Upper lobe of left lung (tissue), 6 donors: ENCODE measurements around the gene NME4. TPM values are rescaled to one million over a fixed set of nuclear protein-coding genes. Genes with fewer than 3 reads are reported as not detected.
"Not testable (repeated sequence)": the region's sequence is repeated elsewhere in the genome, so short reads cannot be mapped to it uniquely, and the experiment has no call there.

Experiments
- ATAC-seq, 2 donors: fragments of 200-7000 bp; cut with Tn5 transposase; one replicate each; pipeline ENCODE4 v1.9.1; 2022; ENCODE audit warnings: mild to moderate bottlenecking in 2 of 2, moderate library complexity in 2 of 2; ENCODE audit not compliant: low FRiP score in 2 of 2
- DNase-seq, 2 donors: peaks; one replicate each; pipeline ENCODE4 v3.0.0-alpha.2; 2019 to 2020
- H3K27ac ChIP-seq, 4 donors: fragments of 200-600 bp; sonication (generic); one replicate each; pipeline ENCODE4 v1.5.1; 2016 to 2019
- H3K27me3 ChIP-seq, 4 donors: fragments of 200-600 bp; sonication (generic); one replicate each; pipeline ENCODE4 v1.5.1; 2017 to 2019
- H3K36me3 ChIP-seq, 4 donors: fragments of 200-600 bp; sonication (generic); one replicate each; pipeline ENCODE4 v1.5.1; 2016 to 2019
- H3K4me1 ChIP-seq, 4 donors: fragments of 200-600 bp; sonication (generic); one replicate each; pipeline ENCODE4 v1.5.1; 2018 to 2019
- H3K4me3 ChIP-seq, 4 donors: fragments of 200-600 bp; sonication (generic); one replicate each; pipeline ENCODE4 v1.5.1; 2017 to 2019; ENCODE audit warnings: mild to moderate bottlenecking in 2 of 4, moderate library complexity in 1 of 4
- H3K9me3 ChIP-seq, 4 donors: fragments of 200-600 bp; sonication (generic); one replicate each; pipeline ENCODE4 v1.5.1; 2018 to 2019
- CTCF ChIP-seq, 6 experiments: fragments of 450-650 bp in 4 of 6; fragments of 200-600 bp in 2 of 6; sonication (generic) in 2 of 6; IDR thresholded peaks; one replicate each; pipeline ENCODE4 v1.5.1; 2016 to 2019; ENCODE audit warnings: antibody characterized with exemption in 6 of 6
- EP300 ChIP-seq, 4 donors: sonication (generic); formaldehyde crosslinking; IDR thresholded peaks; one replicate each; pipeline ENCODE4 v1.5.1; 2017; ENCODE audit warnings: antibody characterized with exemption in 4 of 4, control low read depth in 2 of 4
- POLR2A ChIP-seq, 4 donors: fragments of 450-650 bp; IDR thresholded peaks; one replicate each; pipeline ENCODE4 v1.5.1; 2016 to 2017; ENCODE audit warnings: antibody characterized with exemption in 4 of 4, mild to moderate bottlenecking in 2 of 4
- POLR2AphosphoS5 ChIP-seq, 2 donors: sonication (generic); formaldehyde crosslinking; IDR thresholded peaks; one replicate each; pipeline ENCODE4 v1.5.1; 2017; ENCODE audit warnings: antibody characterized with exemption in 2 of 2
- WGBS, 2 donors: methylation state at CpG; one replicate each; pipeline ENCODE4 v1.1.5; 2017 to 2018; 5-methylcytosine and 5-hydroxymethylcytosine counted together
- total RNA-seq, 6 donors: library from RNA; depleted of rRNA in 4 of 6; stranded (reverse); fragments of >200 nt in 4 of 6; gene quantifications; one replicate each; pipeline versions ENCODE4 v1.1.0 to v1.2.1, GENCODE V29; 2016 to 2021
- donor health status: DM: no; HTN: no; CAD: no; lungs with moderate emphysema.
- donor health status: DM: no; HTN: yes; CAD: no; lungs with severe emphysema.

The NME4 gene
- total RNA-seq, 6 donors from 2014 or later = 22.1 to 57.6 (median 41.8) TPM

GRCh38 chr16:411576-412265, 14.7 kb downstream of the NME4 start:
- DNase-seq (no peak), ATAC-seq (no peak)
- no peak overlapping the region for H3K4me3 ChIP-seq
- WGBS, 2 donors = 93 to 97% methylated on average over 10 to 26 of the region's 26 CpGs
- TF ChIP-seq POLR2AphosphoS5 (IDR thresholded peaks at IDR 0.05) (no peak), EP300 (IDR thresholded peaks at IDR 0.05) (no peak), CTCF (IDR thresholded peaks at IDR 0.05) (no peak), POLR2A (IDR thresholded peaks at IDR 0.05) (no peak)
- H3K9me3 ChIP-seq = no peaks in the 10 kb centered on the region
- H3K27ac ChIP-seq = no peak overlapping the region
- no peaks in the 10 kb centered on the region for H3K4me1 ChIP-seq
- H3K27me3 ChIP-seq = no peaks in the 10 kb centered on the region
- H3K36me3 ChIP-seq = peaks cover 0 to 26% (median 12%) of the 10 kb centered on the region in 4 donors

GRCh38 chr16:414395-415169, 17.6 kb downstream of the NME4 start:
- Histone ChIP-seq H3K9me3 (no peaks in the 10 kb centered on the region), H3K4me3 (no peak overlapping the region), H3K27me3 (no peaks in the 10 kb centered on the region), H3K4me1 (no peaks in the 10 kb centered on the region), H3K27ac (no peak overlapping the region), H3K36me3 (peaks cover 0 to 23% (median 12%) of the 10 kb centered on the region in 4 donors)
- no peak for ATAC-seq
- WGBS, 2 donors = 90 to 93% methylated on average over 10 to 21 of the region's 21 CpGs
- DNase-seq = no peak
- no peak for TF ChIP-seq EP300 (IDR thresholded peaks at IDR 0.05)
- TF ChIP-seq CTCF (IDR thresholded peaks at IDR 0.05) = no peak
- TF ChIP-seq POLR2A (IDR thresholded peaks at IDR 0.05) = no peak
- TF ChIP-seq POLR2AphosphoS5 (IDR thresholded peaks at IDR 0.05) = no peak

- not testable (repeated sequence) for H3K9me3 ChIP-seq, H3K4me1 ChIP-seq, ATAC-seq, H3K27ac ChIP-seq, H3K27me3 ChIP-seq, DNase-seq, H3K4me3 ChIP-seq
- peaks cover 0 to 19% (median 9%) of the 10 kb centered on the region in 4 donors for H3K36me3 ChIP-seq
- 93 to 97% methylated on average over 3 of the region's 3 CpGs for WGBS, 2 donors
These were observed 18.1 kb downstream of the NME4 start for GRCh38 chr16:415170-415498.

GRCh38 chr16:422179-422578, 25.2 kb downstream of the NME4 start:
- H3K9me3 ChIP-seq, DNase-seq, H3K36me3 ChIP-seq, H3K27me3 ChIP-seq, ATAC-seq, H3K27ac ChIP-seq, H3K4me3 ChIP-seq: not testable (repeated sequence)
- peaks cover 13 to 25% (median 23%) of the 10 kb centered on the region in 4 donors for H3K4me1 ChIP-seq
- WGBS, 2 donors = 94 to 95% methylated on average over 13 of the region's 13 CpGs

GRCh38 chr16:424033-424622, 27.1 kb downstream of the NME4 start:
- TF ChIP-seq POLR2AphosphoS5 (IDR thresholded peaks at IDR 0.05) (peak; percentile 40 to 81), EP300 (IDR thresholded peaks at IDR 0.05) (no peak)

GRCh38 chr16:424623-425081, 27.7 kb downstream of the NME4 start:
- 14 to 23% methylated on average over 12 to 30 of the region's 31 CpGs for WGBS, 2 donors
- no peaks in the 10 kb centered on the region for H3K36me3 ChIP-seq
- peak in 1 of 2 donors; percentile 2 for TF ChIP-seq POLR2AphosphoS5 (IDR thresholded peaks at IDR 0.05)
- TF ChIP-seq CTCF (IDR thresholded peaks at IDR 0.05) = no peak
- H3K4me3 ChIP-seq = peak overlapping the region; percentile 47 to 93 (median 78)
- peak overlapping the region; percentile 84 to 93 (median 92) for H3K27ac ChIP-seq
- no peaks in the 10 kb centered on the region for H3K27me3 ChIP-seq
- DNase-seq (peak; percentile 37 to 92), ATAC-seq (peak; percentile 45 to 54)
- no peaks in the 10 kb centered on the region for H3K9me3 ChIP-seq
- H3K4me1 ChIP-seq = peaks cover 18 to 35% (median 31%) of the 10 kb centered on the region in 4 donors

More at GRCh38 chr16:424033-424622, 27.1 kb downstream of the NME4 start:
- Histone ChIP-seq H3K4me3 (peak overlapping the region in 3 of 4 donors; percentile 47 to 93 (median 78)), H3K9me3 (no peaks in the 10 kb centered on the region), H3K27ac (peak overlapping the region; percentile 84 to 93 (median 92)), H3K36me3 (no peaks in the 10 kb centered on the region), H3K27me3 (no peaks in the 10 kb centered on the region), H3K4me1 (peaks cover 18 to 35% (median 31%) of the 10 kb centered on the region in 4 donors)
- DNase-seq = peak in 1 of 2 donors; percentile 56
- 49 to 50% methylated on average over 8 to 20 of the region's 20 CpGs for WGBS, 2 donors
- peak; percentile 77 to 80 for ATAC-seq
